Activated CD8-positive, alpha-beta memory T cell treated with anti-CD3 and anti-CD28 coated beads for 1 hour (primary cell): ENCODE results near the gene NAV2.
"Not testable (repeated sequence)": the region's sequence is repeated elsewhere in the genome, so short reads cannot be mapped to it uniquely, and the experiment has no call there.

ENCODE experiments used
- DNase-seq, 2 donors: peaks; one replicate each; pipeline ENCODE4 v3.0.0-alpha.2; 2020; ENCODE audit warnings: low read depth in 1 of 2; ENCODE audit errors: extremely low read depth in 1 of 2

NAV2 gene

DNA sequence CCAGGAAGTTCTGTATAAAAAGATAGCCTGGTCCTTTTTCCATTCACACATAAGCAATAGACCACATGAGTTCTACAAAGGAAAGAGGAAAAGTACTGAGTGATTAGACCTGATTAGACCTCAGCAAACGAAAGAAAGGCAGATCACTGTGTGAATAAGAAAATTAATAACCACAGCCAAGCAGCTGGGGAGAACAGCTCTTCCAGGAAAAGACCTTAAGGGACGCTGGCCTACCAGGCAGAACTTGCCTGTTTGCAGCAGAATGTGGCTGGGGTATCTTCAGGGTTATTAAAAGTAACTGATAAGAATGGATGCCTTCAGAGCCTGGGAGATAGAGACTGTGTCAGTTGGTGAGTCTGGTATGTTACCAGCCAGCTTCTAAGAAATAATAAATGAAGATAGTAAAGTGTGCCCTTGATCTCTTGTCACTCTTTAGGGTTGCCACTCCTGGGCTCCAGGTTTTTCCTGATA, 274.7 kb downstream of the NAV2 start:
- no peak for DNase-seq

DNA sequence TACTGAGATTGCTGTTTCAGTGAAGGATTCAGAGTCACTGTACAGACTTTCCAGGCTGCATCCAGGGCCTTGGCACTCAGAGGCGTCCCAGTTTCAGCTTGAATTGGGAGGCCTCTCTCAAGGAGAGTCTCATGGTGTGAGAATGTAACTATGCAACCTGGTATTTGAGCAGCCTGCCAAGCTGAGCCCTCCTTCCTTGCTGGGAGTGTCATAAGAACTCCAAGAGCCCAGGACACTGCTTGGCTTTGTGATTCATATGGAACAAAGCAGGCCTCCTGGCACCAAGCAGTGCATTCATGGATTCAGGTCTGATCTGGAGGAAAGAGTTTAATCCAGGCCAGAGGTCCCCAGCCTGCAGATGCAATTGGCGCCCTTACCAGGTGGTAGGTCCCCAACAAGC, 276.0 kb downstream of the NAV2 start:
- no peak for DNase-seq

DNA sequence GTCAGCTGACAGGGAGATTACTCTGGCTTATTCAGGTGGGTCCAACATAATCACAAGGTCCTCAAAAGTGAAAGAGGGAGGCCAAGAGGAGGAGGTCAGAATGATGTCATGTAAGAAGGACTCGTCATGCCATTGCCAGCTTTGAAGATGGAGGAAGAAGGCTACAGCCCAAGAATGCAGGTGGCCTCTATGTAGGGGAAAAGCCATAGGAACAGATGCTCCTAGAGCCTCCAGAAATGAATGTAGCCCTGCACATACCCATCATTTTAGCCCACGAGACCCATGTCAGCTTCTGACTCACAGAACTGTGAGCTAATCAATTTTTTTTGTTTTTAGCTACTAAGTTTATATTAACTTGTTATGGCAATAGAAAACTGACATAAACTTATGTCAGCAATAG, 276.6 kb downstream of the NAV2 start:
- no peak for DNase-seq

DNA sequence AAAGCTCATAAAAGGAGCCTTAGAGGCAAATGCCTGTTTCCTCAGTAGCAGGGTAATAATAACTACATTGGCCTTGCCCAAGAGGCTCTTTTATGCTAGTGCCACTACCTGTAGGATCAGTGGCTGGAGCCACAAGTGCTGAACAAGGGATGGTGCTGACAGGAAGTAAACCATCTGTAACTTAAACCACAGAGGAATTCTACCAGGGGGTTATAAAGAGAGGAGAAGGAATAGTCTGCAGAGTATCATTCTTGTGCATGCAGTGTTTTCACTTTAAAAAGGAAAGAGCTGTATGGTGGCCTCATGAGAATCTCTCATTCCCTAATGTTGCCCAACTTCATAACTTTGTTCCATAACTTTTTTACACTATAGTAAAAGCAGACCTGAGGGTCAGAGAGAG, 279.5 kb downstream of the NAV2 start:
- no peak for DNase-seq

DNA sequence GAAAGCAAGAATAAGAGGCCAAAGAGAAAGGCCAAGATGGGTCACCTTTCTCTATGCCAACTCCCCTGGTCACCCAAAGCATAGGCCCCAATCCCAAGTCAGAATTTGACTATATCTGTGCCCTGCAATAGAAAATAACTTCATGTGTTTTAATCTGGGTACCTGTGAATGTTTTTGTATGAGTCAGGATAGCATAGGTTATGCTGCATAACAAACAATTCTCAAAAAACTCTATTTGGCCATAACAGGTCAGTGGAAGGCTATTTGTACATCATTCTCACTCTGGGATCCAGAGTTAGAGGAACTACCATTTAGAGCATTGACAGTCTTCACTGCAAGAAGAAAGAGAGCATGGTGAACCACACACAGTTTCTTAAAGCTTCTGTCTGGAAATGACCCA, 280.4 kb downstream of the NAV2 start:
- no peak for DNase-seq

DNA sequence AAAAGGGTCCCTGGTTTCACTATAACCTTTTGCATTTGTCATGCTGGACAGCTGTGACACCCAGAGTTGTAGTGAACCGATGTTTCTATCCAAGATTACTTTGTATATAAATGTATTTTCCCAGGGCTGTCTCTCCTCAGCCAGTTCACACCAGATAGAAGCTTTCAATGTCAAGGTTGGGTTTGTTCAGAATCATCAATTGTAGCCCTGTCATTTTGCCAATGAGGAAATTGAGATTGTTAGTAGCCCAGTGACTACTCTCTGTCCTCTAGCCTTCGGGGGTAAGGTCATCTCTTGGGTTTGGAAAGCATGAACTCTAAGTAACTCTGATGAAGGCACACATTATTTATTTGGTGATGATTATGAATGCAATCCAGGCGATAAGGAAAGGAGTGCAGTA, 282.0 kb downstream of the NAV2 start:
- DNase-seq = no peak

- DNase-seq = no peak
Measured at GRCh38 chr11:19995145-19995544, 282.5 kb downstream of the NAV2 start.

DNA sequence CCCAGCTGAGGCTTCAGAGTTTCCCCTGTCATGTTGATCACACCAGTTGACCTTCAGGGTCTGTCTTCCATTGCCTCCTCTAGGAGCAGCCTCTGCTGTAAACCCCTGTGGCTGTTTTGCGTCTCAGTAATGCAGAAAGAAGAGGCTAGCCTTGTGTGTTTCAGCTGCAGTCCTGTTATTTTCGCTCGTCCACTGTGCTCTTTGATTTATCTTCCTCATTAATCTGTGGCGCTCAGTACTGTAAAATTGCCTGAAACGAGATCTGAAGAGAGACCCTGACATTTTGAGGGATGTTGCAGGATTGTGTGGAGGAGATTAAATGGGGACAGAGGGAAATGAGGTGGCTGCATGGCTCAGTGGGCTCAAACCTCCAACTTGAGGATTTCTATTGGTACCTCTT, 283.9 kb downstream of the NAV2 start:
- DNase-seq = no peak

DNA sequence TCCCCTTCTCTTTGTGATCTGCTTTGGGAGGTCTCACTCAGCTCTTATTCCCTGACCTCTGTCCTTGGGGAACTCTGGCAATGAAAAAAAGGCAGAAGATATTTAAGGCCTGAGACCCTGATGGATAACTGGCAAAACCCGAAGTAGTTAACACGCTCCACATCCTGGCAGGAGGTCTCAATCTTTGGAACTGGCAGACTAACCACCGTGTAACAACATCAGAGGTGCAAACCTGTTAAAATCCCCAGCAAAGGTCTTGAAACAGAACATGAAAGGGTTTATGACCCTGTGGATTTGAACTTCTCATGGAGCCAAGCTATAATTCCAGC, 287.3 kb downstream of the NAV2 start:
- DNase-seq = no peak

- DNase-seq = no peak
Measured at GRCh38 chr11:20000351-20001134, 287.9 kb downstream of the NAV2 start.

DNA sequence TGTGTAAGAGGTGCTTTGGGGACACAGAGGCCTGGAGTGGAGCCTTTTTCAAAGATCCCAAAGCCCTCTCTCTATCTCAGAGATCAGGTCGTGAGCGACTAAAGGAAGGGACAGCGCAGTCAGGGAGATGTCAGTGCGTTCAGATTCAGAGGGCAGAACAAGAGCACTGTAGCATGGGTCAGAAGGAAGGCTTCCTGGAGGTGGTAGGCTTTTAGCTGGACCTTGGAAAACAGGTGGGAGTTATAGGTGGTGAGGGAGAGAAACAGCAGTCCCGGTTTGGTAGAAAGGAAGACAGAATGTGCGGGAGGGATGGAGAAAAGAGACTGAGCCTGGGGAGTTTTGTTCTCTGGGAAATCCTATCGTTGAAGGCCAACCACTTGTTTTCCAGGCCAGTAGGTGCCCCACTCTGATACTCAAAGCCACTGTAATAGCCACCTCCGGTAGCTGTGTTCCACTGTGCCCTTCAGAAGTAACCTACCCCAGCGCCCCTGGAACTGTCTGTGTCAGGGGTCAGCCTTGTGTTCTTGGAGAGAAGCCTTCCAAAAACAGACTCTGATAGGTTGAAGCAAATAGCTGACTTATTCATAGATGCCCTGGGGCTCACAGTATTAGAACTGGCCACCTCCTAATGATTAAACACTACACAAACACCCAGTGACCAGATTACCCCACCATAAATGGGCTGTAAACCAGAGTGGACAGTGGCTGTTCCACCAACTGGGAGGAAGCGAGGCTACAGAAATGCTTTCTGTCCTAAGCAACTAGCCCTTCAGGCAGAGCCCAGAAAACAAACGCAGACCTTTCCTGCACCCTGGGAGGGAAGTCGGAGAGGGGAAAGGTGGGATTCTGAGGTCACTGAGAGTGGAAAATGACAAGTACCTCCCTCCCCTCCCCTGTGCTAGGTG, 289.9 kb downstream of the NAV2 start:
- no peak for DNase-seq

- DNase-seq = no peak
Measured at GRCh38 chr11:20003351-20003750, 290.7 kb downstream of the NAV2 start.

DNA sequence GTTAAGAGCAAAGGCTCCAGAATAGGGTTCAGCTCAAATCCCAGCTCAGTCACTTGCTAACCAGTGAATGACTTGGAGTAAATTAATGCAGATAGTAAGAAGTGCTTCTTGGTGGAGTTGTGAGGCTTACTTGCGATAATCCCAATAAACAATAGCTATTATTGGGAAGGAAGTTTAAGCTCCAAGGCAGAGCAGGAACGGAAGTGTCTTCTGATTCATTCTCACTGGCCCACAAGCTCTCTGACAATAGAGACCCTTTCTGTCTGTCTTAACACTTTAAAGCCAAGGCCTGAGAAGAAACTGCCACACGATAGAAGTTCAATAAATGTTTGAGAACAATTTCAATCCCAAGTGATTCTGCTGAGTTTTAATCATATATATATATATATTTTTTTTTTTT, 292.2 kb downstream of the NAV2 start:
- no peak for DNase-seq

- no peak for DNase-seq
Measured at GRCh38 chr11:20005747-20006146, 293.1 kb downstream of the NAV2 start.

GRCh38 chr11:20006618-20007017, 294.0 kb downstream of the NAV2 start:
- DNase-seq = not testable (repeated sequence)

DNA sequence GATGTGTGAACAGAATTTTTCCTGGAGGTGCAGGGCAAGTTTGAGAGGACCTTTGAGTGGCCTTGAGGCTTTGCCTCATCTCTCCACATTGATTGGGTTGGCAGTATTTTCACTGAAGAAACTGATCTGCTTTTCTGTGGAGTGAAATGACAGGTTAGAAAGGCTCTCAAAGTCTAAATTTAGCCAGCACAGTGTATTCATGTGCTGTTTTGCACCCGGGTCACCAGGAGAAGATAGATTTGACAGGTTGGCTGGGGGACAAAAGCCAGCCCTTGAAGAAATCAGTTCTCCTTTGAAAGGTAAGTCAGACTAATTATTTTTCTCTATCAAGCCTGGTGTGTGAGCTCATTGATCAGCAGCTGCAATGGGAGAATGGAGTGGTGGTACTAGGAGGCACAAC, 294.7 kb downstream of the NAV2 start:
- no peak for DNase-seq

DNA sequence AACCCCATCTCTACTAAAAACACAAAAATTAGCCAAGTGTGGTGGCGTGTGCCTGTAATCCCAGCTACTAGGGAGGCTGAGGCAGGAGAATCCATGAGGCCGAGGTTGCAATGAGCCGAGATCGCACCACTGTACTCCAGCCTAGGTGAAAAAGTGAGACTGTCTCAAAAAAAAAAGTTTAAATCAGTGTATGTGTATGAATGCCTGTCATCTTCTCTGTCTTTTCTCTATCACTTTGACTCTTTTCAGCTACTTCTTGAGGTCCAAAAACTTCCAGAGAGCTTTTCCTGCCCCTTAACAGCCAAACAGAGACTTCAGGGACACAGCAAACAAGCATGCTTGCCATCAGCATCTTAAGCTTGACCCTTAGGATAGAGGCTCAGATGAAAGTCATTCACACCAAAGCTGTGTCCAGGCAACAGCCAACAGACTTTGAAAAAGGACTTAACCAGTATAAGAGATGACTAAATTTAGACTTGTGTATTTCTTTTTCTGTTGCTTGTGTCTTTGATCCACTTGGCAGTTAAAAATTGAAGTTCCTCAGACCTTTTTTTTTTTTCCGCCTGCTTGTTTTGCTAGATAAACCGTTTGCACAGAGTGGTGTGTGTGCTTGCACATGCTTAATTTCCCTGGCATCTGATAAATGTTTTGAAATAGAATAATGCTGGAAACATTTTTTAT, 295.7 kb downstream of the NAV2 start:
- DNase-seq = no peak

- no peak for DNase-seq
Measured at GRCh38 chr11:20008871-20009644, 296.4 kb downstream of the NAV2 start.

DNA sequence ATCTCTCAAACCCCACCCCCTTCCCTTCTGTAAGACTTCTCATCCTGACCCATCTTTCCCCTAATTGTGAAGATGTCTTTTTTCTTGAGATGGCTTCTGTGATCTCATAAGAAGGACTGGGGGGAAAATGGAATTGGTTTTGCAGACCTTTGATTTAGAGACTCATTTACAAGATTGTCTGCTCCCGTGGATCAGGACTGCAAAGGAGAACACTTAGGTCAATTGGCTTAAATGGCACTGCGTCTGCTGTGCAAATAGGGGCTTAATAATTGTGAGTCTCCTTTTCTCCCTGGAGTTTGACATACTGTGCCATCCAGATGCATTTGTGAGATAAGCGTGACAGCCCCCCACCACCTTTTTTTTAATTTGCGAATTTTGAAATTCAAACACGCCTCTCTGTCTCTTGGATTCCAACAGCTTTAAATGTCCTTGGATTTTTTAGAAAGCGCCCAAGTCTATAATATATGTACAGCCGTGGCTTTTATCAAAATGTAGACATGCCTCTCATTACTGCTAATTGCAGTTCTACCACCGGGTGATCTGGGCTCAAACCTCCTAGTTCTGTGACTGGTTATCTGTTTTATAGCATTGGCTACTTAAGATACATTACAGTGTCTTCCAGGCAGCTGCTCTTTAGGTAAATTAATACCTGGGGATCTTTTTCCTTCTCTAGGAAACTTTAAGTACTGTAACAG, 297.7 kb downstream of the NAV2 start:
- no peak for DNase-seq

DNA sequence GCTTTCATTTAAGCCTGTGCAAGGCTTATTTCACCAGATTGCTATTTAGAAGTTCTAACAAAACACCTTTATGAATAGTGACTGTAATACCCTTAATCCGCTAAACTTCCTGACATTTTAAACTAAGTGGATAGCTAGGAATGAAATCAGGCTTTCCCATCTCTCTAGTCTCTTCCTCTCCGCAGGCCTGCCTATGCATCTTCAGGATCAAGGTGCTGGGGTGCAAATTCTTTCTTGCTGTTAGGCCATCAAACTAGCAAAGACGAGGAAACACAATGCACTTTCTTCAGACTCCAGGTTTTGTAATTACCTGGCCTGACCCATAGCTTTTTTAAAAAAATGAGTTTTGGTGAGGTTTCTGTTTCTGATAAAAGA, 298.2 kb downstream of the NAV2 start:
- DNase-seq = no peak
